CD4-positive, alpha-beta T cell treated with Interleukin-6 for 4 hours (primary cell): ENCODE measurements around the gene C16orf96.

ENCODE experiments used
- DNase-seq: peaks from one replicate; pipeline ENCODE4 v3.0.0-alpha.2; 2020; ENCODE audit warnings: mixed read lengths

The C16orf96 gene

GRCh38 chr16:4556112-4556511, at the start of gene C16orf96:
C16orf96 (plus strand) TSS chr16:4556340; CDS start chr16:4556490, 150 bp downstream.
- DNase-seq, result no peak

DNA sequence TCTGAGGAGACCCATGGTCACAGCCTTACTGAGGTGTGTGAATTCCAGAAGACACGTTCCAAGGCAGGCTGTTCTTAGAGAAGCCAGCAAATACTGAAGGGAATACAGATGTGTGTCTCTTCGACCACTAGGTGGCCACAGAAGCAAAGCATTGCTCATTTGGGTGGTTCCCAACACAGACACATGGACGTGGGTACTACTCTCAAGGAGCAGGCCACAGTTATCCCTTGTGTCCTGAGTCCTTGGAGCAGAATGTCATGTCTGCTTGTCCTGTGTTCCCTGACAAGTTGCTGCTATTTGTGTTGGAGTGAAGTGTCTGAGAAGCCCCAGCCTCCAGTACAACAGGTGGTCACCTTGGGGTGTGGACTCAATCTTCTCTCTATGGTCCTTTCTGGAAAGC, 49.7 kb upstream of the C16orf96 start:
- DNase-seq, result peak; percentile 73

DNA sequence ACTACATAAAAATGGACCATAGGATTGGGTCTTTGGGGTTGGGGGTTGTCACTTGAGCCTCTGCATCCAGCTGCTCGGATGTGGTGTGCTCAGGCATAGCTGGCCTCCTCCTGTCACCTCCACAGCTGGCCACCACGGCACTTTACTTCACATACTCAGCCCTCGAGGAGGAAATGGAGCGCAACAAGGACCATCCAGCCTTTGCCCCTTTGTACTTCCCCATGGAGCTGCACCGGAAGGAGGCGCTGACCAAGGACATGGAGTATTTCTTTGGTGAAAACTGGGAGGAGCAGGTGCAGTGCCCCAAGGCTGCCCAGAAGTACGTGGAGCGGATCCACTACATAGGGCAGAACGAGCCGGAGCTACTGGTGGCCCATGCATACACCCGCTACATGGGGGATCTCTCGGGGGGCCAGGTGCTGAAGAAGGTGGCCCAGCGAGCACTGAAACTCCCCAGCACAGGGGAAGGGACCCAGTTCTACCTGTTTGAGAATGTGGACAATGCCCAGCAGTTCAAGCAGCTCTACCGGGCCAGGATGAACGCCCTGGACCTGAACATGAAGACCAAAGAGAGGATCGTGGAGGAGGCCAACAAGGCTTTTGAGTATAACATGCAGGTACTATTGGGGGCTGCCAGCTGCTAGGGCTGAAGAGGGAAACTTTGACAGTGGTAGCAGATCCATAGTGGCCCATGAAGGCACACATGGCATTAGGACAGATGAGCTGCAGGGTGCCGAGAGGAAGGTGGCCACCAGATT, 48.4 kb upstream of the C16orf96 start:
- DNase-seq, result no peak

DNA sequence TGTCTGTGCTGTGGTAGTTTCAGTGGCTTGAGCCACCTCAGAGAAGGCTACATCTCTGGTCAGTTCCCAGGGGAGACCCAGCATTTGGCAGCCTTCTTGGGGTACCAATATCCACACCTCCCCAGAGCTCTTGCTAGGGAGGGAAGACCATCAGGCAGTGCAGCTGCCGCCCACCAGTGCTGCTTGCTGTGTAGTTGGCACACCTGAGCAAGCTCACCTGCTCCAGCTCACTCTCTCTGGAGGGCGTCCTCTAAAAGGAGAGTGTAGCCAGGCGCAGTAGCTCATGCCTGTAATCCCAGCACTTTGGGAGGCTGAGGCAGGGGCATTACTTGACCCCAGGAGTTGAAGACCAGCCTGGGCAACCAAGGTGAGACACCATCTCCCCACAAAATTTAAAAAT, 47.3 kb upstream of the C16orf96 start:
- DNase-seq, result no peak

DNA sequence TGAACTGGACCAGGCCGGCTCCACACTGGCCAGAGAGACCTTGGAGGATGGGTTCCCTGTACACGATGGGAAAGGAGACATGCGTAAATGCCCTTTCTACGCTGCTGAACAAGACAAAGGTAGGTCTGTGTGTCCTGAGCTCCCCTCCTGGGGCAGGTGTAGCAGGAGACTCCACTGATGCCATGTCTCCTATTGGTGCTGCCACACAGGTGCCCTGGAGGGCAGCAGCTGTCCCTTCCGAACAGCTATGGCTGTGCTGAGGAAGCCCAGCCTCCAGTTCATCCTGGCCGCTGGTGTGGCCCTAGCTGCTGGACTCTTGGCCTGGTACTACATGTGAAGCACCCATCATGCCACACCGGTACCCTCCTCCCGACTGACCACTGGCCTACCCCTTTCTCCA, 46.7 kb upstream of the C16orf96 start:
- DNase-seq, result no peak

- DNase-seq, result no peak
Observed at GRCh38 chr16:4510131-4510530, 46.0 kb upstream of the C16orf96 start.

GRCh38 chr16:4510747-4511426, 45.3 kb upstream of the C16orf96 start:
- no peak for DNase-seq

DNA sequence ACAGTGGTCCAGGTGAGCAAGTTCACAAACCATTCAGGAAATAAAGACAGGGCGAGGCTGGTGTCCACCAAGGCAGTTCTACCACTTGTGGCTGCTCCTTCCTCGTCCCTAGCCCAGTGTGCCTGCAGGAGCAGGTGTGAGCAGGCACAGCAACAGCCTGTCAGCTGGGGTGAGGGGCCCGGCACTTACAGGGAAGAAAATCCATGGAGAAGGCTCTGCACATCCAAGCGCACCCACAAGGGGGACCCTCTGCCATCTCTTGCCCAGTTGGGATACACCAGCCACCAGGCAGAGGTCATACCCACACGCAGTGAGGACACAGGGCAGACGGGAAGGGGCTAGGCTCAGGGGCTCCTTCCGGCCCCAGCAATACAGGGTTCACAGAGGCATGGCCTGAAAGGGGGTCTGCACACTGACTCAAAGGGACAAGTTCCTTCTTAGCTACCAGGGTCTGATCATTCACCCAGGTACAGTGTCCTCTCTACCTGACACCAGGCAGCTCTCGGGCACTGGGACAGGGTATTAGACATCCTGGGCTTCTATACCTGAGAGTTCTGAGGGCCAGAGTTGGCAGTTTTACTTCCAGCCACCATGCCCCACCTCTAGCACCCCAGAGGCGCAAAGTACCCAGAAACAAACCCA, 44.6 kb upstream of the C16orf96 start:
- DNase-seq, result peak; percentile 22

GRCh38 chr16:4512473-4512872, 43.7 kb upstream of the C16orf96 start:
- DNase-seq, result no peak

GRCh38 chr16:4513086-4513860, 42.9 kb upstream of the C16orf96 start:
- DNase-seq, result no peak

GRCh38 chr16:4513881-4514280, 42.3 kb upstream of the C16orf96 start:
- DNase-seq, result no peak

- peak; percentile 17 for DNase-seq
Observed at GRCh38 chr16:4514606-4515005, 41.5 kb upstream of the C16orf96 start.

GRCh38 chr16:4515611-4516233, 40.4 kb upstream of the C16orf96 start:
- no peak for DNase-seq

DNA sequence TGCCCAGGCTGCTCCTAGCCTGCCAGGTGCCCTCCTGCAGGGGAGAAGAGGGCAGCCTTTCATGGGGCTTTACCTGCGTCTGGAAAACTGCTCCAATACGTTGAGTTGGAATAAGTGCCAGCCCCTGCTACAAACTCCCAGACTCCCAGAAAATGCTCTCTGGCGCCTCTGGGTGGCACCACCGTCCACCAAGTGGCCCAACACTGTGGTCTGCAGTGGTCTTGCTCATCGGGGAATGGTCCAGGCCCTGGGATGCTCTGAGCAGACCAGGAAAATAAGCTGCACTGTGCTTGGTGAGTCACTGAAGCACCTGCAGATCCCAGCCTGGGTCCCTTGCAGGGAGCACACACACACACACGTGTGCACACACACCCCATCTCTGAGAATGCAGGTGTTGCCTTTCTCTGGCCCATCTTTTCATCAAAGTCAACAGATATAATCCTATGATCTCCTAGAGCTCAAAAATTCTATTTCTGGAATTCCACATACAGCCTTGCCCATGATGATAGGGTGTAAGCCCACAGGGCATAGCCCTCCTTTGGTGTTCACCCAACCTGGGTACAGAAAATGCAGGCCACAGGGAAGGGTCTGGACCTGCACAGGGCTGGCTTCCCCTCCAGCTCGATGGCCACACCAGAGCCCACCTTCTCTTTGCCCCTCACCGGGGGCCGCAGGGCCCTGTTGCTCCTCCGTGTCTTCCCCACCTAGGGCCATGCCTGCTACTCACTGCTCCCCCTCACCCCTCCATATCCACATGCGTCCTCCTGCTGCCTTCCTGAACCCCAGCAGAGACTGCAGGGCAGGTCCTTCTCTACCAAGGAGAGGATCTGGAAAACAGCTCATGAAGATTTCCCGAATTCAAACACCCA, 38.1 kb upstream of the C16orf96 start:
- DNase-seq, result peak; percentile 17

GRCh38 chr16:4519274-4520058, 36.7 kb upstream of the C16orf96 start:
- DNase-seq, result no peak

- no peak for DNase-seq
Observed at GRCh38 chr16:4520913-4521312, 35.2 kb upstream of the C16orf96 start.

DNA sequence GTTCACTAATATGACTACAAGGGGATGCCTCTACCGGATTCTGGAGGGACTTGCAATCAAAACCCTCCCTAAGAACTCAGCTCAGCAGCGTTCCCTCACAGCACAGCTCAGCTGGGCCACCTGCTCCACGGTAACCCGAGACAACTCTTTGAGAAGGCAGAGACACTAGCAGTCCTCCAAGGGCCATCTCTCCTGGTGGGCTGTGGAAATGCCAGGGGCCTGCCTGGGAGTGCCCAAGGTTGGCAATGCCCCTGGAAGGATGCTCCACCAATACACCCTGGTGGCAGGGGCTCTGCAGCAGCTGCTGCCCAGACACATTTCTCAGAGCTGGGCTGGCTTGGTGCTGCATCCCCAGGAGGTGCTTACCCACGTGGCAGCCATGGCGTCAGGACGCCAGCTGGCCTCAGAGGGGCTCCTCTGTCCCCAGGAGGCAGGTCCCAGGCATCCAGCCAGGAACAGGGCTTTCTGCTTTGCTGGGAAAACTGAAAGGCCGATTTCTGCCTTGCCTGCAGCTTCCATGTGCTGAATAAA, 34.0 kb upstream of the C16orf96 start:
- DNase-seq, result no peak

DNA sequence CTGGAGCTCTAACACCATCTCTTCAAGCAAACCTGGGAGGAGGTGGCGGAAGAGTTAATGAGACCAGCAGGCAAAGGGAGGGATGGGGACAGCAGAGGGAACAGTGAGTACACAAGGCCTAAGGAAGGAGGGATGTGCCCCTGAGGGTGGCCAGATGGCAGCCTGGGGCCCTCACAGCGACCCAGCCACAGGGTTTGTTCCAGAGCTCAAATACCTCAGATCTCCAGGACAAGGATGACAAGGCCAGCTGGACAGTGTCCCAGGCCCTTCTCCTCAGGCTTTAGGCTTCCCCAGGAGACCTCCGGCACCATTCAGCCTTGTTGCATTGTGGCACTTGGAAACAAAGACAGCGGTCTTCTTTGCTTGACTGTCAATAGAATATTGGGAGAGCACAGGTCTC, 32.5 kb upstream of the C16orf96 start:
- no peak for DNase-seq

GRCh38 chr16:4524571-4524970, 31.6 kb upstream of the C16orf96 start:
- no peak for DNase-seq

- DNase-seq, result no peak
Observed at GRCh38 chr16:4525069-4525468, 31.1 kb upstream of the C16orf96 start.
